ENCODE measurements around the gene B3GAT2.

B3GAT2 gene

DNA sequence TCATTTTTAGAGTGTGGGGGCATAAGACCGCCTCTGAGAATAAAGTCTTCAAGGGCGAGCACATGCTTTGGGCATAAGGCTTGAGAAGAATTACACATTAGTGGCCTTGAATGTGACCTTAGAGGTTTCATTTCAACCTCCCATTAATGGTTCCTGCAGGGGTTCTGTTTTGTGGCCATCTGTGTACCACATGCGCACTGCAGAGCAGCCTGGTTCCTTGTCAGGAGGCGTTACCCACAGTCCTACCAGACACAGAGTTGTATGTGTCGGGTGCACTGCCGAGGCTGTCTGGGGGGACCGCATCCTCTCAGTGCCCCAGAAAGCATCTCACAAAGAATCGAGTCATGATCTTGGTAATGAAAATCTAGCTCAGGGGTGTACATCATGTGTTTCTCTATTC lies 115.7 kb downstream of the B3GAT2 start:
- Histone ChIP-seq H3K4me3 (ENCODE audit: low read depth, low read length) (no peak overlapping the region), H3K27ac (ENCODE audit: low read depth, low read length) (no peak overlapping the region), H3K9ac (ENCODE audit: low read length) (no peak overlapping the region), H3K9me3 (ENCODE audit: control insufficient read depth, insufficient read depth, low read depth, low read length) (no peaks in the 10 kb centered on the region), H3K4me1 (ENCODE audit: control insufficient read depth, insufficient read depth, low read length) (peaks cover 6% of the 10 kb centered on the region), H3K36me3 (ENCODE audit: control insufficient read depth, insufficient read depth, low read length) (no peaks in the 10 kb centered on the region), H3K27me3 (ENCODE audit: control insufficient read depth, insufficient read depth, low read length) (no peaks in the 10 kb centered on the region)

DNA sequence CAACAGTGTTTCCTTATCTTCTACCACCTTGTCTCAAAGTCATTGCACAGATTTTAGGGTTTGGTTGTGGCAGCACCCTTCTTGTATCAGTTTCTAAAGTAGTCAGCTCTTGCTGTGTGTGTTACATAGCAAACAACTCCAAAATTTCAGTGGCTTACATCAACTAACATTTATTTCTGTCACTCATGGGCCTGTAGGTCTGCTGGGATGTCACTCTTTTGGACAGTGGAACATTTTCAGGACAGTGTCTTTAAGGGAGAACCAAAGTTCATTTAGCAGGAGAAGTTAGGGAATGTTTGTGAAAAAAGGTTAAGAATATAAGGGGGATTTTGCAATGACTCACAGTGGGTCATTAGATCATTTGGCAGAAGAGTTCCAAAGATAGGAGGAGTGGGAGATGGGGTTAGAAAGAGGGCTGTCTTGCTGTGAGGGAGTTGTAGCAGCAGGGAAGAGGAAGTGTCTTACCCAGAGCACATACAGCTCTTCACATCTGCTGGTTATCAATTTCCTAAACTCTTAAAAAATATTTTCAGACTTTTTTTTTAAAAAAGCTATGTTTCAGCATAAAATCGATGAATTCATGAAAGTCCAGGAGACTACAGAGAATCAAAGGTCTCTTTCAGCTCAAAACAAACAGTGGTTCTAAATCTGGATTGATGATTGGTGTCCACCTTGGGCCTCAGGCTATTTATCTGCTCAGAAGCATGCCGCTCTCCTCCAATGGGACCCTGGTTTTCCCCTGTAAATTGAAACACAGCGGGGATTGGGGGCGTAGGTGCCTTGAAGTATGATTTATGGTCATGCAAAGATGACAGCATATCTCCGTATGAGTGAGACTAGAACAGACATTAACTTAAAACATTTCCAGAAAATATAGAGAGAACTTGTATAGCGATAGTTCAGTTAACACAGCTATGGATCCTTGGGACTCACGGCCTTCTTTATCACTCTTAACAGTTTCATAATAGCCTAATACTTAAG lies 117.3 kb downstream of the B3GAT2 start:
- no peaks in the 10 kb centered on the region for H3K9me3 ChIP-seq (ENCODE audit: control insufficient read depth, insufficient read depth, low read depth, low read length)
- H3K27ac ChIP-seq (ENCODE audit: low read depth, low read length) = no peak overlapping the region
- no peak overlapping the region for H3K9ac ChIP-seq (ENCODE audit: low read length)
- H3K4me1 ChIP-seq (ENCODE audit: control insufficient read depth, insufficient read depth, low read length) = no peaks in the 10 kb centered on the region; the same call in 1 of the 2 replicates
- H3K27me3 ChIP-seq (ENCODE audit: control insufficient read depth, insufficient read depth, low read length) = no peaks in the 10 kb centered on the region
- H3K36me3 ChIP-seq (ENCODE audit: control insufficient read depth, insufficient read depth, low read length) = no peaks in the 10 kb centered on the region
- no peak overlapping the region for H3K4me3 ChIP-seq (ENCODE audit: low read depth, low read length)

DNA sequence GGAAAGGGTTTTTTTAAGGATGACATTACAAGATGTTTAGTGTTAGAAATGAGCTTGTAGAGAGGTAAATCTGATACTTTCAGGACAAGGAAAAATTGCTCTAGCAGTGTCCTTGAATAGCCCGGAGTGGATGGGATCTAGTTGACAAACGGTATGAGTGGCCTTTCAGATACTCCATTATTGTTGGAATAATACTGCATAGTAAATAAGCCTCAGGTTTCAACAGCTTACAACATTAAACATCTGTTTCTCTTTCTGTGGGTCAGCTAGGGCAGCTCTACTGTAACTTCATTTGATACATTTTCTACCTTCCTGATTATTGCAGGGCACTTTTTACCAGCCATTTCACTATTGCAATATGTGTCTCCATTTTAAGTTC lies 118.0 kb downstream of the B3GAT2 start:
- H3K36me3 ChIP-seq (ENCODE audit: control insufficient read depth, insufficient read depth, low read length) = no peaks in the 10 kb centered on the region
- H3K9me3 ChIP-seq (ENCODE audit: control insufficient read depth, insufficient read depth, low read depth, low read length) = no peaks in the 10 kb centered on the region
- no peak overlapping the region for H3K4me3 ChIP-seq (ENCODE audit: low read depth, low read length)
- no peak overlapping the region for H3K9ac ChIP-seq (ENCODE audit: low read length)
- H3K27me3 ChIP-seq (ENCODE audit: control insufficient read depth, insufficient read depth, low read length) = no peaks in the 10 kb centered on the region
- no peak overlapping the region for H3K27ac ChIP-seq (ENCODE audit: low read depth, low read length)
- no peaks in the 10 kb centered on the region; the same call in 1 of the 2 replicates for H3K4me1 ChIP-seq (ENCODE audit: control insufficient read depth, insufficient read depth, low read length)

DNA sequence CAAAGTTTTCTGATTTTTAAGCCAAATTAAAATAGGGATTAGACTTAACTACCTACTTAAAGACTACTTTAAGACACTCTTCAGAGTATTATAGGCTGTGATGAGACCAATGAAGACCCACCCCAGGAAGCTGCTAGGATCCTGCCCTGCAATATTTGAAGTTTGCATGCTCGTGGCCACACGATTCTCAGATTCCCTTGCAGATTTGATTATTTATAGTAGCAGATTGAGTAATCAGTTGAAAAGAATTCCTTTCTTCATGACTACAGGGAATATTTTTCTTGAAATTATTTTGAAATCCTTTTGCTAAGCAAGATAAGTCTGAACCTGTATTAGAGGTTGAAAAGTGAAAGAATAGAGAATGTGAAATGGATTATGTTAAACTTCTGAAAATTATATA lies 122.3 kb downstream of the B3GAT2 start:
- no peak overlapping the region for H3K9ac ChIP-seq (ENCODE audit: low read length)
- H3K27me3 ChIP-seq (ENCODE audit: control insufficient read depth, insufficient read depth, low read length) = no peaks in the 10 kb centered on the region
- no peak overlapping the region for H3K4me3 ChIP-seq (ENCODE audit: low read depth, low read length)
- no peaks in the 10 kb centered on the region for H3K9me3 ChIP-seq (ENCODE audit: control insufficient read depth, insufficient read depth, low read depth, low read length)
- no peak overlapping the region for H3K27ac ChIP-seq (ENCODE audit: low read depth, low read length)
- H3K36me3 ChIP-seq (ENCODE audit: control insufficient read depth, insufficient read depth, low read length) = no peaks in the 10 kb centered on the region
- no peaks in the 10 kb centered on the region; the same call in 1 of the 2 replicates for H3K4me1 ChIP-seq (ENCODE audit: control insufficient read depth, insufficient read depth, low read length)

DNA sequence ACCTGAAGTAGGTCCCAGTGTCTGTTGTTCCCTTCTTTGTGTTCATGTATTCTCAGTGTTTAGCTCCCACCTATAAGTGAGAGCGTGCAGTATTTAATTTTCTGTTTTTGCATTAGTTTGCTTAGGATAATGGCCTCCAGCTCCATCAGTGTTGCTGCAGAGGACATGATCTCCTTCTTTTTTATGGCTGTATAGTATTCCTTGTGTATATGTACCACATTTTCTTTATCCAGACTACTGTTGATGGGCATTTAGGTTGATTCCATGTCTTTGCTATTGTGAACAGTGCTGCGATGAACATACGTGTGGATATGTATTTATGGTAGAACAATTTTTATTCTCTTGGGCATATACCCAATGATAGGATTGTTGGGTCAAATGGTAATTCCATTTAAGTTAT lies 125.4 kb downstream of the B3GAT2 start:
- no peak overlapping the region for H3K27ac ChIP-seq (ENCODE audit: low read depth, low read length)
- no peak overlapping the region for H3K9ac ChIP-seq (ENCODE audit: low read length)
- no peak overlapping the region for H3K4me3 ChIP-seq (ENCODE audit: low read depth, low read length)
- H3K27me3 ChIP-seq (ENCODE audit: control insufficient read depth, insufficient read depth, low read length) = no peaks in the 10 kb centered on the region
- no peaks in the 10 kb centered on the region for H3K4me1 ChIP-seq (ENCODE audit: control insufficient read depth, insufficient read depth, low read length)
- no peaks in the 10 kb centered on the region for H3K9me3 ChIP-seq (ENCODE audit: control insufficient read depth, insufficient read depth, low read depth, low read length)
- no peaks in the 10 kb centered on the region for H3K36me3 ChIP-seq (ENCODE audit: control insufficient read depth, insufficient read depth, low read length)

DNA sequence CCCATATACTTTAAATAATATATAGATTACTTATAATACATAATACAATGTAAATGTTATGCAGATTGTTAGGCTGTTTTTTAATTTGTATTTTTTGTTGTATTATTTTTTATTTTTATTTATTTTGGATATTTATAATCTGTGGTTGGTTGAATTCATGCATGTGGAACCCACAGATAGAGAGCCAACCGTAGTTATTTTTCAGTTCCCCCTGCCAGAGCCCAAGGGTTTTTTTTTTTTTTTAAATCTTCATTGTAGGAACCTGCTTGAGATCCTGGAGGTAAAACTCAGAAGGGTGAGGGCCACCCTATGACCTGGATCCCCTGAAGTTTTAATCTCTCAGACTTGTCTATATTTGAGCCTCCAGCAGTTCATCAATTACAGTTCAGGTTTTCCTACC lies 133.2 kb downstream of the B3GAT2 start:
- Histone ChIP-seq H3K9ac (ENCODE audit: low read length) (no peak overlapping the region), H3K27me3 (ENCODE audit: control insufficient read depth, insufficient read depth, low read length) (no peaks in the 10 kb centered on the region), H3K4me3 (ENCODE audit: low read depth, low read length) (no peak overlapping the region), H3K4me1 (ENCODE audit: control insufficient read depth, insufficient read depth, low read length) (no peaks in the 10 kb centered on the region), H3K36me3 (ENCODE audit: control insufficient read depth, insufficient read depth, low read length) (no peaks in the 10 kb centered on the region), H3K9me3 (ENCODE audit: control insufficient read depth, insufficient read depth, low read depth, low read length) (no peaks in the 10 kb centered on the region), H3K27ac (ENCODE audit: low read depth, low read length) (no peak overlapping the region)

DNA sequence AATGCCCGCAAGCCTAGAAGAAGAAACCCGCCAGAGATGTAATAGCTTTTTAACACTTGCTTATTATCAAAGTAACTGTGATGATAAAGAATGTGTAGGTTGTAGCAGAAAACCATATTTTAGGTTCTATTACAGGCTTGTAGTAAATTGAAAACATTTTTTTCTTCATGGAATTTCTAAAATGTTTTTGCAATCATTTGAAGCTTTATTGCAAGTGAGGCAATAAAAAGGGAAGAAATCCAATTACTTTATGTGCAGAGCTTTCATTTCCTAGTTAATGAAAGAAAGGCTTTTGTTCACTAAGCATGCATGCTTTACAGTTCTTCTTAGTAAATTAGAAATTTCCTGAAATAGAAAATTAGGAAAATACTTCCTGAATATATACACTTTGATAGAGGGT lies 135.1 kb downstream of the B3GAT2 start:
- H3K9ac ChIP-seq (ENCODE audit: low read length) = no peak overlapping the region
- no peak overlapping the region for H3K27ac ChIP-seq (ENCODE audit: low read depth, low read length)
- no peaks in the 10 kb centered on the region for H3K36me3 ChIP-seq (ENCODE audit: control insufficient read depth, insufficient read depth, low read length)
- no peaks in the 10 kb centered on the region for H3K9me3 ChIP-seq (ENCODE audit: control insufficient read depth, insufficient read depth, low read depth, low read length)
- no peaks in the 10 kb centered on the region for H3K4me1 ChIP-seq (ENCODE audit: control insufficient read depth, insufficient read depth, low read length)
- no peak overlapping the region for H3K4me3 ChIP-seq (ENCODE audit: low read depth, low read length)
- H3K27me3 ChIP-seq (ENCODE audit: control insufficient read depth, insufficient read depth, low read length) = no peaks in the 10 kb centered on the region

DNA sequence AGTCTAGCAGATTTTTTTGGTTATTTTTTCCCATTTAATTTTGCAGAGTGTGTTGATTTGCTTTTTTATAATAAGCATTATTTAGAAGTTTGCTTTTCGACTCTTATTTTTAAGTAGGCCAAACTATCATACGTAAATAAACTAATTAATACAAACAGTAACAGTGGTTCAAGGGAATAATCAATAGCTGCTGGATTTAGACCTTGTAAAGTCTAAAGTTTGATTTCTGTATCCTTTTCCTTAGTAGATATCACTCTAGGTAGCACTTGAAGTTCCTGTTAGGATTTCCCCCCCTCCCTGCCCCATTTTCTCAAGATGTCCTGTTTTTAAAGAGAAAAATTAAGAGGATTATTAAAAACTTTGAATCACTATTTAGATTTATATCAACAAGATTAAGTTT lies 136.1 kb downstream of the B3GAT2 start:
- H3K27me3 ChIP-seq (ENCODE audit: control insufficient read depth, insufficient read depth, low read length) = no peaks in the 10 kb centered on the region
- H3K27ac ChIP-seq (ENCODE audit: low read depth, low read length) = no peak overlapping the region
- no peaks in the 10 kb centered on the region for H3K9me3 ChIP-seq (ENCODE audit: control insufficient read depth, insufficient read depth, low read depth, low read length)
- H3K36me3 ChIP-seq (ENCODE audit: control insufficient read depth, insufficient read depth, low read length) = no peaks in the 10 kb centered on the region
- no peak overlapping the region for H3K4me3 ChIP-seq (ENCODE audit: low read depth, low read length)
- no peak overlapping the region for H3K9ac ChIP-seq (ENCODE audit: low read length)
- no peaks in the 10 kb centered on the region for H3K4me1 ChIP-seq (ENCODE audit: control insufficient read depth, insufficient read depth, low read length)

DNA sequence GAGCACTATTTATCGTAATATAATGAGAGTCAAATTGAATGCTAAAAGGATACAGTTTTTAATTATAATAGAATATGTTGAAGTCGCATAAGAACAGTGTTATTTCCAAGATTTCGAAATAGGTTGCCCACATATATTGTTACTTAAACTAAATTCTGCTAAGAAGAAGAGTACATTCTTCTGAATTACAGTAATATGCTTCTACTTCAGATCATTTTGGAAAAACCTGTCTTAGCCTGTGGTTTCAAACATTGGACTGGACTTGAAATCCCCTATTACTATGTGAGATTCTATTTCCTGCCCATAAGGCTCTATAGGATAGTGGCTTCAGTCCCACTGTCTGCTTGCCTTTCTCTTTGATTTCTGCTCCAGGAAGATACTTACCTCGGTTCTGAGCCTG lies 137.2 kb downstream of the B3GAT2 start:
- H3K36me3 ChIP-seq (ENCODE audit: control insufficient read depth, insufficient read depth, low read length) = no peaks in the 10 kb centered on the region
- no peak overlapping the region for H3K9ac ChIP-seq (ENCODE audit: low read length)
- no peaks in the 10 kb centered on the region for H3K9me3 ChIP-seq (ENCODE audit: control insufficient read depth, insufficient read depth, low read depth, low read length)
- no peak overlapping the region for H3K27ac ChIP-seq (ENCODE audit: low read depth, low read length)
- H3K27me3 ChIP-seq (ENCODE audit: control insufficient read depth, insufficient read depth, low read length) = no peaks in the 10 kb centered on the region
- H3K4me1 ChIP-seq (ENCODE audit: control insufficient read depth, insufficient read depth, low read length) = no peaks in the 10 kb centered on the region
- no peak overlapping the region for H3K4me3 ChIP-seq (ENCODE audit: low read depth, low read length)

DNA sequence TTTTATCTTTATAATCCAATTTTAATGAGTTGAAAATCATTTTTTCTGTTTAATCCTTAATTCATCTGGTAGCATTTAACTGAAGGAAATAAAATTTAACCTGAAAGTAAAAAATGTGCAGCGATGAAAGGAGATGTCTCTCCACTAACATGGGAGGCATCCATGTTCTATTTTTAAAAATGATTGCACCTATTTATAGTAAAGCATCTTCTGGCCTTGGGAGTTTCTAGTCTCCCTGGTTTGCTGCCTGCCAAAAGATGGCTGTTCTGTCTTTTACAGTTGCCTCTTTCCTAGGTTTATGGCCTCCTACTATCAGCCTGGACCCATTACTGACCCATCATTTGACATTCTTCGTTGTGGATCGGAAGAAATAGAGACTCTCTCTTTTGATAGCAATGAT lies 143.0 kb downstream of the B3GAT2 start:
- Histone ChIP-seq H3K27me3 (ENCODE audit: control insufficient read depth, insufficient read depth, low read length) (no peaks in the 10 kb centered on the region), H3K4me1 (ENCODE audit: control insufficient read depth, insufficient read depth, low read length) (no peaks in the 10 kb centered on the region), H3K4me3 (ENCODE audit: low read depth, low read length) (no peak overlapping the region), H3K9ac (ENCODE audit: low read length) (no peak overlapping the region), H3K9me3 (ENCODE audit: control insufficient read depth, insufficient read depth, low read depth, low read length) (no peaks in the 10 kb centered on the region), H3K27ac (ENCODE audit: low read depth, low read length) (no peak overlapping the region), H3K36me3 (ENCODE audit: control insufficient read depth, insufficient read depth, low read length) (no peaks in the 10 kb centered on the region)

DNA sequence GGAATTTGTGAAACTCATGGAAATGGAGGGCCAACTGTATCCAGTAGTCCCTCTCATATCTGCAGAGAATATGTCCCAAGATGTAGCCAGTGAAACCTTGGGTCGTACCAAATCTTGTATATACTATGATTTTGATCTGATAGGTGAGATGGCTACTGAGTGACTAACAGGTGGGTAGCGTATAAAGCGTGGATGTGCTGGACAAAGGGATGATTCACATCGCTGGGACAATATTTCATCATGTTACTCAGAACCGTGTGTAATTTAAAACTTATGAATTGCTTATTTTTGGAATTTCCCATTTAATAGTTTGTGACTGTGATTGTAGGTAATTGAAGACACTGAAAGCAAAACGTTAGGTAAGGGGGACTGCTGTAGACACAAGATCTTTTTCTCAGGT lies 145.1 kb downstream of the B3GAT2 start:
- no peak overlapping the region for H3K4me3 ChIP-seq (ENCODE audit: low read depth, low read length)
- H3K36me3 ChIP-seq (ENCODE audit: control insufficient read depth, insufficient read depth, low read length) = no peaks in the 10 kb centered on the region
- H3K9ac ChIP-seq (ENCODE audit: low read length) = no peak overlapping the region
- H3K27ac ChIP-seq (ENCODE audit: low read depth, low read length) = no peak overlapping the region
- H3K9me3 ChIP-seq (ENCODE audit: control insufficient read depth, insufficient read depth, low read depth, low read length) = no peaks in the 10 kb centered on the region
- no peaks in the 10 kb centered on the region for H3K4me1 ChIP-seq (ENCODE audit: control insufficient read depth, insufficient read depth, low read length)
- H3K27me3 ChIP-seq (ENCODE audit: control insufficient read depth, insufficient read depth, low read length) = no peaks in the 10 kb centered on the region
